ENCODE results near the gene PUDP. TPM values are rescaled to one million over a fixed set of nuclear protein-coding genes. Genes with fewer than 3 reads are reported as not detected.

Gene PUDP
- total RNA-seq (2021; ENCODE audit: unreplicated experiment) (20.3 TPM), Bru-seq, nascent RNA (percentile 63 among the genes with signal in this experiment), BruChase-seq, experiment 1, labeled RNA remaining after a 6-hour chase (percentile 42 among the genes with signal in this experiment), BruChase-seq, experiment 2, labeled RNA remaining after a 2-hour chase (percentile 46 among the genes with signal in this experiment)
- polyA plus RNA-seq (2012) = 10.2 and 13.3 TPM in 2 replicates
- long read RNA-seq, transcript PUDP-201 (4 exons, 2,140 nt) = major isoform, 17 of 29 reads
- long read RNA-seq, partial matches to known transcripts = 6 of 29 reads
- long read RNA-seq, other reads (novel, unspliced or antisense) = 6 of 29 reads

GRCh38 chrX:7147978-7148854 lies at the start of gene PUDP:
PUDP (minus strand) TSS chrX:7148153; CDS start chrX:7148113, 40 bp downstream.
- DNase-seq (ENCODE audit: low read depth, low spot score) = peak; percentile 37
- H3K4me2 ChIP-seq (ENCODE audit: low read length) = peak within 1 kb of the TSS; percentile 88
- no peaks in the 10 kb centered on the region for H3K27me3 ChIP-seq (ENCODE audit: insufficient read depth, low read length)
- no peaks in the 10 kb centered on the region for H4K20me1 ChIP-seq (ENCODE audit: insufficient read depth)
- H3K4me3 ChIP-seq (replicated peaks in 1 of 2; ENCODE audit: low read depth in 1 of 2, low read length in 2 of 2) = peak within 1 kb of the TSS; percentile 66 to 70
- H3K79me2 ChIP-seq (ENCODE audit: insufficient read depth, low read length) = peaks cover 39% of the 10 kb centered on the region
- H3K4me1 ChIP-seq (ENCODE audit: control insufficient read depth in 1 of 2, insufficient read depth in 2 of 2, low read length in 2 of 2) = peaks cover 0 to 3% of the 10 kb centered on the region in 2 experiments; a peak in 2 of 4 replicates
- intact Hi-C loops (cut with micrococcal nuclease) = no loop called here
- no peak for TF ChIP-seq SIN3A (IDR thresholded peaks at IDR 0.05; ENCODE audit: low read depth)
- no peak for TF ChIP-seq EZH2 (IDR thresholded peaks at IDR 0.05)
- TF ChIP-seq, protein P1, sequence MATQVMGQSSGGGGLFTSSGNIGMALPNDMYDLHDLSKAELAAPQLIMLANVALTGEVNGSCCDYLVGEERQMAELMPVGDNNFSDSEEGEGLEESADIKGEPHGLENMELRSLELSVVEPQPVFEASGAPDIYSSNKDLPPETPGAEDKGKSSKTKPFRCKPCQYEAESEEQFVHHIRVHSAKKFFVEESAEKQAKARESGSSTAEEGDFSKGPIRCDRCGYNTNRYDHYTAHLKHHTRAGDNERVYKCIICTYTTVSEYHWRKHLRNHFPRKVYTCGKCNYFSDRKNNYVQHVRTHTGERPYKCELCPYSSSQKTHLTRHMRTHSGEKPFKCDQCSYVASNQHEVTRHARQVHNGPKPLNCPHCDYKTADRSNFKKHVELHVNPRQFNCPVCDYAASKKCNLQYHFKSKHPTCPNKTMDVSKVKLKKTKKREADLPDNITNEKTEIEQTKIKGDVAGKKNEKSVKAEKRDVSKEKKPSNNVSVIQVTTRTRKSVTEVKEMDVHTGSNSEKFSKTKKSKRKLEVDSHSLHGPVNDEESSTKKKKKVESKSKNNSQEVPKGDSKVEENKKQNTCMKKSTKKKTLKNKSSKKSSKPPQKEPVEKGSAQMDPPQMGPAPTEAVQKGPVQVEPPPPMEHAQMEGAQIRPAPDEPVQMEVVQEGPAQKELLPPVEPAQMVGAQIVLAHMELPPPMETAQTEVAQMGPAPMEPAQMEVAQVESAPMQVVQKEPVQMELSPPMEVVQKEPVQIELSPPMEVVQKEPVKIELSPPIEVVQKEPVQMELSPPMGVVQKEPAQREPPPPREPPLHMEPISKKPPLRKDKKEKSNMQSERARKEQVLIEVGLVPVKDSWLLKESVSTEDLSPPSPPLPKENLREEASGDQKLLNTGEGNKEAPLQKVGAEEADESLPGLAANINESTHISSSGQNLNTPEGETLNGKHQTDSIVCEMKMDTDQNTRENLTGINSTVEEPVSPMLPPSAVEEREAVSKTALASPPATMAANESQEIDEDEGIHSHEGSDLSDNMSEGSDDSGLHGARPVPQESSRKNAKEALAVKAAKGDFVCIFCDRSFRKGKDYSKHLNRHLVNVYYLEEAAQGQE (IDR thresholded peaks at IDR 0.05; ENCODE audit: low read depth) = no peak
- TF ChIP-seq, protein P2, sequence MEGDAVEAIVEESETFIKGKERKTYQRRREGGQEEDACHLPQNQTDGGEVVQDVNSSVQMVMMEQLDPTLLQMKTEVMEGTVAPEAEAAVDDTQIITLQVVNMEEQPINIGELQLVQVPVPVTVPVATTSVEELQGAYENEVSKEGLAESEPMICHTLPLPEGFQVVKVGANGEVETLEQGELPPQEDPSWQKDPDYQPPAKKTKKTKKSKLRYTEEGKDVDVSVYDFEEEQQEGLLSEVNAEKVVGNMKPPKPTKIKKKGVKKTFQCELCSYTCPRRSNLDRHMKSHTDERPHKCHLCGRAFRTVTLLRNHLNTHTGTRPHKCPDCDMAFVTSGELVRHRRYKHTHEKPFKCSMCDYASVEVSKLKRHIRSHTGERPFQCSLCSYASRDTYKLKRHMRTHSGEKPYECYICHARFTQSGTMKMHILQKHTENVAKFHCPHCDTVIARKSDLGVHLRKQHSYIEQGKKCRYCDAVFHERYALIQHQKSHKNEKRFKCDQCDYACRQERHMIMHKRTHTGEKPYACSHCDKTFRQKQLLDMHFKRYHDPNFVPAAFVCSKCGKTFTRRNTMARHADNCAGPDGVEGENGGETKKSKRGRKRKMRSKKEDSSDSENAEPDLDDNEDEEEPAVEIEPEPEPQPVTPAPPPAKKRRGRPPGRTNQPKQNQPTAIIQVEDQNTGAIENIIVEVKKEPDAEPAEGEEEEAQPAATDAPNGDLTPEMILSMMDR (IDR thresholded peaks at IDR 0.05 in 2 of 3, conservative IDR thresholded peaks at IDR 0.05 in 1 of 3; ENCODE audit: borderline replicate concordance in 1 of 3, insufficient read depth in 1 of 3, low read depth in 2 of 3, low read length in 2 of 3) = 0 out of 6 replicates have a peak, but pooled peaks of 1 of the 3 experiments have one; percentile 21
- TF ChIP-seq, protein P3, sequence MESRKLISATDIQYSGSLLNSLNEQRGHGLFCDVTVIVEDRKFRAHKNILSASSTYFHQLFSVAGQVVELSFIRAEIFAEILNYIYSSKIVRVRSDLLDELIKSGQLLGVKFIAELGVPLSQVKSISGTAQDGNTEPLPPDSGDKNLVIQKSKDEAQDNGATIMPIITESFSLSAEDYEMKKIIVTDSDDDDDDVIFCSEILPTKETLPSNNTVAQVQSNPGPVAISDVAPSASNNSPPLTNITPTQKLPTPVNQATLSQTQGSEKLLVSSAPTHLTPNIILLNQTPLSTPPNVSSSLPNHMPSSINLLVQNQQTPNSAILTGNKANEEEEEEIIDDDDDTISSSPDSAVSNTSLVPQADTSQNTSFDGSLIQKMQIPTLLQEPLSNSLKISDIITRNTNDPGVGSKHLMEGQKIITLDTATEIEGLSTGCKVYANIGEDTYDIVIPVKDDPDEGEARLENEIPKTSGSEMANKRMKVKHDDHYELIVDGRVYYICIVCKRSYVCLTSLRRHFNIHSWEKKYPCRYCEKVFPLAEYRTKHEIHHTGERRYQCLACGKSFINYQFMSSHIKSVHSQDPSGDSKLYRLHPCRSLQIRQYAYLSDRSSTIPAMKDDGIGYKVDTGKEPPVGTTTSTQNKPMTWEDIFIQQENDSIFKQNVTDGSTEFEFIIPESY (IDR thresholded peaks at IDR 0.05; ENCODE audit: extremely low read depth, insufficient replicate concordance, low read length) = no peak
- TF ChIP-seq CBX3 (IDR thresholded peaks at IDR 0.05; ENCODE audit: low read depth) = no peak
- peak; percentile 53; the same call in 1 of the 2 replicates for TF ChIP-seq EGR1 (IDR thresholded peaks at IDR 0.05; ENCODE audit: low read depth)
- no peak for TF ChIP-seq RAD21 (IDR thresholded peaks at IDR 0.05; ENCODE audit: low read depth)
- no peak for TF ChIP-seq JUND (IDR thresholded peaks at IDR 0.05)
- no peak for TF ChIP-seq ELF1 (IDR thresholded peaks at IDR 0.05; ENCODE audit: borderline replicate concordance, low read depth)
- no peak for TF ChIP-seq SRF (IDR thresholded peaks at IDR 0.05; ENCODE audit: low read depth)
- TF ChIP-seq POLR2A (IDR thresholded peaks at IDR 0.05; ENCODE audit: borderline replicate concordance, extremely low read depth, insufficient read depth, insufficient read length) = no peak
- peak; percentile 52 for TF ChIP-seq YY1 (IDR thresholded peaks at IDR 0.05; ENCODE audit: extremely low read depth, insufficient replicate concordance, low read depth, low read length)
- TF ChIP-seq ZFX (IDR thresholded peaks at IDR 0.05) = 0 out of 2 replicates have a peak, but pooled peaks have one; percentile 23
- TF ChIP-seq POLR2AphosphoS5 (IDR thresholded peaks at IDR 0.05; ENCODE audit: low read depth, low read length) = peak; percentile 74
- no TSS peak for BruUV-seq (replicated peaks)
- ATAC-seq = peak; percentile 90
- RAD21 ChIA-PET (ENCODE audit: low non-redundant PET in 1 of 2, low total read pairs in 2 of 2, uncharacterized antibody in 2 of 2, unreplicated experiment in 2 of 2) = no interaction called here
- H3K9ac ChIP-seq (ENCODE audit: low read length) = peak within 1 kb of the TSS; percentile 69
- CTCF ChIA-PET = no interaction called here
- POLR2A ChIA-PET = no interaction called here
- no peaks in the 10 kb centered on the region for H3K36me3 ChIP-seq (ENCODE audit: control insufficient read depth in 1 of 2, insufficient read depth in 2 of 2, low read length in 2 of 2)
- H3K9me3 ChIP-seq (ENCODE audit: control insufficient read depth in 1 of 2, insufficient read depth in 1 of 2, low read depth in 1 of 2, low read length in 2 of 2) = no peaks in the 10 kb centered on the region
- no peaks in the 10 kb centered on the region for H3K9me2 ChIP-seq (ENCODE audit: insufficient read depth)
- peak within 1 kb of the TSS; percentile 54 for H2AFZ ChIP-seq (ENCODE audit: low read depth, low read length, poor library complexity, severe bottlenecking)
- H3K27ac ChIP-seq (ENCODE audit: low read depth, low read length) = peak within 1 kb of the TSS; percentile 81

All from HCT116 (cell line).